ENCODE measurements around the gene WDR90.

WDR90 gene

DNA sequence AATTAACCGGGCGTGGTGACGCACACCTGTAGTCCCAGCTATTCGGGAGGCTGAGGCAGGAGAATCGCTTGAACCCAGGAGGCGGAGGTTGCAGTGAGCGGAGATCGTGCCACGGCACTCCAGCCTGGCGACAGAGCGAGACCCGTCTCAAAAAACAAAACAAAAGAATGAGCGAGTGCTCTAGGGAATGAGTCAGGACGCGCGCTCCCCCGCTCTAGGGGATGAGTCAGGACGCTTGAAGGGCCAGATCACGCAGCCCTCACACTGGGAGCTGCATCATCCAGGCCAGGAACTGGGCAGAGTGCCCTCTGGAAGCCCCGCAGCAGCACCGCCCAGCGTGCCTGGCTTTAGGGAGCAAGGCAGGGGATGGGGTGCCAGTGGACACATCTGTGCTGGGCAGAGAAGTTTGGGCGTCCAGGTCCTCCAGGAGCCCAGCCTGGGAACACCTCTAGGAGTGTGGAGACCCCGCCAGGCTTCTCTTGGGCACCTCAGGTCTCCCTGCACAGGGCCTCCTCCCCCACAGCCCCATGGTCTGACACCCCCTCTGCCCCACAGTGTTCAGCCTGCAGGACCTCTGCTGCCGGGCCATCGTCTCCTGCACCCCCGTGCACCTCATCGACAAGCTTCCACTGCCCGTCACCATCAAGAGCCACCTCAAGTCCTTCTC, 22.2 kb upstream of the WDR90 start:
- no peak for DNase-seq

- no peak for DNase-seq
Observed at GRCh38 chr16:627454-628239, 21.5 kb upstream of the WDR90 start.

DNA sequence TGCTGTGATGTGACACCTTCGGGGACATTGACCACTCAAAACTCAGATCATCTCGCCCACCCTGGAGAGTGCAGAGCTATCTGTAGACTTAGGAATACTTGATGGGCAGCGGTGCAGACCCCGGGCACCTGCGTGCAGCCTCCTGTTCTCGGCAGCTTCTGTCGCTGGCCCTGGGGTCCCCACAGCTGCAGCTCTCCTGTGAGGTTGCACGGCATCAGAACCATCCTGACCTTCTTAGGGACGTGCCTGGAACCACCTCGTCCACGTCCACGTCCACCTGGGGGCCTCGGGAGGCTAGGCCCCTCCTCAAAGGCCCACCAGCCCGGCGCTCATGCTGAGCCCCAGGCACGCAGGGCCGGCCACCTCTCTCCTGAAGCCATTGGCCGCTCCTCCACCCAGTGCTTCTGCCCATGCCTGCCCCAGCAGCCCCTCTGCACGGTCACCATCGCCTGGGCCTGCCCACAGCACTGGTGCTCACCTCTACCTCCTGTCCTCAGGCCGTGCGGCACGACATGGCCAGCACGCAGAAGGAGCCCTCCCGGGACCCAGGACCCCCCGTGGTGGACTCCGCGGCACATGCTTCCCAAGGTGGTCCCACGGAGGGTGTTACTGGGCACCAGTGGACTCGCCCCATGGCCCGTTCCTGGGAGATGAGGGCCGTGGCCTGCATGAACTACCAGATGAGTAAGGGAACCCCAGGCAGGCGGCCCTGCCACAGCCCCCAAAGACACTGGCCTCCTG, 20.7 kb upstream of the WDR90 start:
- DNase-seq: no peak

- no peak for DNase-seq
Observed at GRCh38 chr16:629185-629832, 19.9 kb upstream of the WDR90 start.

- no peak for DNase-seq
Observed at GRCh38 chr16:629833-630248, 19.3 kb upstream of the WDR90 start.

GRCh38 chr16:630249-630814, 18.8 kb upstream of the WDR90 start:
- DNase-seq: no peak

GRCh38 chr16:630815-631405, 18.3 kb upstream of the WDR90 start, which contains the start of gene WFIKKN1:
Gene WFIKKN1, plus strand, starts transcription at chr16:630985. Its CDS starts 269 bp downstream, at chr16:631254.
- DNase-seq: no peak

DNA sequence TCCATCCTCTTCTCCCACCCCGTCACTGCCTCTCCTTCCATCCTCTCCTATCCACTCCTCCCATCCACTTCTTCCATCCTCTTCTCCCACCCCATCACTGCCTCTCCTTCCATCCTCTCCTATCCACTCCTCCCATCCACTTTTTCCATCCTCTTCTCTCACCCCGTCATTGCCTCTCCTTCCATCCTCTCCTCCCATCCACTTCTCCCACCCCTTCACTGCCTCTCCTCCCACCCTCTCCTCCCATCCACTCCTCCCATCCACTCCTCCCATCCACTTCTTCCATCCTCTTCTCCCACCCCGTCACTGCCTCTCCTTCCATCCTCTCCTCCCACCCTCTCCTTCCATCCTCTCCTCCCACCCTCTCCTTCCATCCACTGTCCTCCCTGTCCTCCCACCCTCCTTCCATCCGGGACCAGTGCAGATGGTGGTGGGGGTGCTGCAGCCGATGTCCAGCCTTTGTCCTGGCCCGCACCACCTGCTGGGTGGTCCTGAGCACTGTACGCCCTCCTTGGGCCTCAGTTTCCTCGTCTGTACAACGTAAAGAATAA, 17.3 kb upstream of the WDR90 start:
- no peak for DNase-seq

- DNase-seq: no peak
Observed at GRCh38 chr16:632486-633335, 16.5 kb upstream of the WDR90 start.

DNA sequence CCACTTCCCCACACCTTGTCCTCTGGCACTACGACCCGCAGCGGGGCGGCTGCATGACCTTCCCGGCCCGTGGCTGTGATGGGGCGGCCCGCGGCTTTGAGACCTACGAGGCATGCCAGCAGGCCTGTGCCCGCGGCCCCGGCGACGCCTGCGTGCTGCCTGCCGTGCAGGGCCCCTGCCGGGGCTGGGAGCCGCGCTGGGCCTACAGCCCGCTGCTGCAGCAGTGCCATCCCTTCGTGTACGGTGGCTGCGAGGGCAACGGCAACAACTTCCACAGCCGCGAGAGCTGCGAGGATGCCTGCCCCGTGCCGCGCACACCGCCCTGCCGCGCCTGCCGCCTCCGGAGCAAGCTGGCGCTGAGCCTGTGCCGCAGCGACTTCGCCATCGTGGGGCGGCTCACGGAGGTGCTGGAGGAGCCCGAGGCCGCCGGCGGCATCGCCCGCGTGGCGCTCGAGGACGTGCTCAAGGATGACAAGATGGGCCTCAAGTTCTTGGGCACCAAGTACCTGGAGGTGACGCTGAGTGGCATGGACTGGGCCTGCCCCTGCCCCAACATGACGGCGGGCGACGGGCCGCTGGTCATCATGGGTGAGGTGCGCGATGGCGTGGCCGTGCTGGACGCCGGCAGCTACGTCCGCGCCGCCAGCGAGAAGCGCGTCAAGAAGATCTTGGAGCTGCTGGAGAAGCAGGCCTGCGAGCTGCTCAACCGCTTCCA, 15.7 kb upstream of the WDR90 start:
- no peak for DNase-seq

DNA sequence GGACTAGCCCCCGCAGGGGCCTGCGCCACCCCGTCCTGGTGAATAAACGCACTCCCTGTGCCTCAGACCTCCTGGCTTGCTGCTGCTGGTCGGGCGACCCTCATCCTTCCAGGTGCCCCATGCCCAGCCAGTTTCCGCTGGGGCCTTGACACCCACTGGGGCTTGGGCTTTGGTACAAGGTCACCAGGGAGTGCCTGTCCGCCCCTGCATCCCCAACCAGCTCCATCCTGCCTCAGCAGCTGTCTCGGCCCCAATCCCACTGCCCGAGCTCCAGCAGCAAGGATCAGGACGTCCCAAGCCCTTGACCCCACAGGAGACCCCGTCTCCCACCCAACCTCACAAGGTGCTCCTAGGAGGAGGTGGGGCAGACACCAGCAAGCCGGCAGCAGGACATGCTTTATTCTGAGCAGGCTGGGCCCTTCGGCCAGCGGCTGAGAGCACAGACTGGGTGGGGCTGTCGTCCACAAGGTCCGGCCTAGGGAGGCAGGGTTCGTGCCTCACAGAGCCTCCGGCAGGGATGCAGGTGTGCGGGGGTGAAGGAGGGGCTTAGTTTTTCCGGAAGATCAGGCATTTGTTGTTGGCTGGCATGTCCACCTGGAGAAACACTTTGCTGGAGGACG, 15.0 kb upstream of the WDR90 start:
- no peak for DNase-seq

DNA sequence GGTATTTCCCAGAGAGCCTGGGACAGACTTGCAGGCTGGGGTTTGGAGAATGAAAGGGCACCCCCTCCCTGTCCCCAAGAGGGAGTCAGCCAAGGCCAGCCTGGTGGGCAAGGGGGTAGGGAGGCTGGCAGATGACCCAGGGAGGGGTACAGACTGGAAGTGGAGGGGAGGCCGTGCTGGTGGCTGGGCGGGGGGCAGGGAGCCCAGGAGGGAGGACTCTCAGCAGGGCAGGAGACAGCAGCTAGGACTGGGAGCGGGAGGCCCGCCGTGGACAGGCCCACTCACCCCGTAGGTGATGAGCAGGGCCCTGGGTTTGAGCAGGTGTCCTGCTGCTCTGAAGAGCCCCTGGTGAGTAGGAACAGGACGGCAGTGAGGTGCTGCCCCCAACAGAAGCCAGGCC, 14.2 kb upstream of the WDR90 start:
- DNase-seq: no peak

GRCh38 chr16:635573-636205, 13.5 kb upstream of the WDR90 start:
- peak; percentile 40 for DNase-seq

DNA sequence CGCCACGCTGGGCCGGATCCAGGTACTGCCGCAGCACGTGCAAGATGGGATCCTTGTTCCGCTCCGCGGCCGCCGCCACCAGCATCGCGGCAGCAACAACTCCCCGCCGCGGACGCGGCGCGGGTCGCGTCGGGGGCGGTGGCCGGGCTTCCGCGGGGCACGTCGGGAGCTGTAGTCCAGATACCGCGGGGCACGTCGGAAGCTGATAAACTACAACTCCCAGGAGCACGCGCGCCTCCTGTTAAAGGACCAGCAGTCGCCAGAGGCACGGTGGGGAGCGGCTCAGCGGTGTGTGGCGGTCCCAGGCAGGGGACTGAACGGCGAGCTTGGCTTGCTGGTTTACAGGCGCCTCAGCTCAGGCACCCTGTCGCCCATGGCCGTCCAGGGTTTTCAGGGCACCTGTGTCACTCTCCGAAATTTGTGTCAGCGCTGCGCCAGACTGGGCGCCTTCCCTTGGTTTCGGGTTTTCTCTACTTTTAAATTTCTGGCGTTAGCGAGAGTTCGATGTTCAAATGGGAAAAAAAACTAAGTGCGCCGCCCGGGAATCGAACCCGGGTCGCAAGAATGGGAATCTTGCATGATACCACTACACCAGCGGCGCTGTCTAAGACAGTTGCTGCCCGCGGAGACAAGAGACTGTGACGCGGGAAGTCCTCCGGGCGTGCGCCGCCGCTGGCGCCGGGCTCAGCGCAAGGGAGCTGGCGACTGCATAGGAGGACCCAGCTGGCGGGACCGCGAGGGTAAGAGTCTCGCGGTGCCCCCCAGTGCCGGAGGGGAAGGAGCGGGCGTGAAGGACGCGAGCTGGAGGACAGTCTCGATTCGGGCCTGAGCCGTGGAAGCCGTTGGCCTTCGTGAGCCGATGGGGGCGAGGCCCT, 12.7 kb upstream of the WDR90 start, which contains the start of gene METTL26:
METTL26 (minus strand) TSS at position 100 of the 875 bp plus-strand sequence; CDS start at position 85, 15 bp downstream.
- peak; percentile 95 for DNase-seq

DNA sequence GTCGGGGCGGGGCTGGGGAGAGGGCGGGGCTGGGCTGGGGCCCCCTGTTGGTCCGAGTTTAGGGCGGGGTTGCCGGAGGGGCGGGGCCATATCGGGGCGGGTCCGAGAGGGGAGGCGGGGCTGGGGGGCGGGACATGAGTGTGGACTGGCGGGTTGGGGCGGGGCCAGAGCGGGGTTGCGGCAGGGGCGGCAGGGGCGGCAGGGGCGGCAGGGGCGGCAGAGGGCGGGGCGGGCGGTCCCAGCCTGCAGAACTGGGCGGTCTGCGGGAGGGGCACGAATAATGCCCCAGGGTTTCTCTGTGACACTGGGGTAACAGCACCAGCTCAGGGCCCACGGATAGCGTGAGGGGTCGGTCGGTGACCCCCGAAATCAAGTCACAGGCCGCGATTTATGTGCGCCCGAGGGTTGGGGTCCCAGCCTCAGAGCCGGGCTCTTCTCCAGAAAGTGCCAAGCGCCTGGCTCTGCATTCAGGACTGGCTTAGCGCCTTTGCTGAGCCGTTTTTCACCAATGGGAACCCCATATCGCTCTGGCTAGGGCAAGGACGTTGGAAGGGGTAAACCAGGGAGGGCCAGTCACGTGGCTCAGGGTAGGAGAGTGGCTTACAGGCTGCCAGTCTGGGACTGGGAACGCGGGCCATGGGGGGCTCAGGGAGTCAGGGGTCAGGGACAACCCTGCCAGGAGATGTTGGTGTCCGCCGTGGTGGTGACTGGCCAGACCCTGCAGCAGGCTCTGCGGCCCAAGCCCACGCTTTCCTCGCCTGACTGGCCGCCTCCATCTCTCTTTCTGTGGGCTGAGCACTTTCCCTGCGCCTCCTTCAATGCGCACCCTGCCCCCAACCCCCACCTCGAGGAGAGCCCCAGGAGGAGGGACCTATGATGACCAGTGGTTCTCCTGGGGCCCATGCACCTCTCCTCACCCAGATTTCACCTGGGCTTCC, 11.8 kb upstream of the WDR90 start:
- DNase-seq: peak; percentile 91

DNA sequence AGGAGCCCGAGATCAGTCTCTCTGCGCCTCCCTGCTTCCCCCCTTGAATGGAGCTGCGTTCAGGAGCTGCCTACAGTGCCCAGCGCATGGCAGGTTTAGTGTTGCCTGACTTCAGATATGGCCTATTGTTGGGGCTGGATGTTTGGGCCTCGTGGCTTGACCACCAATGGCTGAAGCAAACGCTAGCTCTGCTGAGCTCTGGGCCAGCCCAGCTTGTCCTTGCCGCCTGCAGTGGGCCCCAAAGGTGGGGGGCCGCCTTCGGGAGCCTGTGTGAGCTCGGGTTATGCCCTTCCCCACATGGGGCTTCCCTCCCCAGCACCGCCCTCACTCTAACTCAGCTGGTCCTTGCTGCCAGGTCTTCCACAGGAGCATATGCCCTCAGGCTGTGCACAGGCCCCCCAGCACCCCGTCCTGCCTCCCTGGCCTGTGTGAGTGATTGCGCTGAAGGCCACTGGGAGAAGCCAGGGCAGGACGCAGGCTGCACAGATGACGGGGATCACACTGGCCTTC, 11.1 kb upstream of the WDR90 start:
- no peak for DNase-seq

GRCh38 chr16:638836-639235, 10.3 kb upstream of the WDR90 start:
- no peak for DNase-seq
